H1 (cell line): ENCODE measurements around the gene MBNL2. TPM values are rescaled to one million over a fixed set of nuclear protein-coding genes. Genes with fewer than 3 reads are reported as not detected.

ENCODE experiments used
- CTCF ChIA-PET: fragments of 300-600 bp; sonication (Branson Sonifier 250); formaldehyde crosslinking; loops from one replicate; lab custom pipeline; 2021; ENCODE audit not compliant: partially characterized antibody; lab: Charles Lee
- POLR2A ChIA-PET: fragments of 300-600 bp; sonication (Branson Sonifier 250); formaldehyde crosslinking; loops from one replicate; lab custom pipeline; 2021; ENCODE audit warnings: inconsistent platforms; ENCODE audit not compliant: partially characterized antibody; lab: Charles Lee
- DNase-seq, 2 experiments: peaks; one replicate each; pipeline versions ENCODE4 v3.0.0 to v3.0.0-alpha.2; 2010 to 2022; ENCODE audit warnings: low spot score in 2 of 2, low read depth in 1 of 2, mixed read lengths in 1 of 2
- FAIRE-seq: peaks from 2 replicates; lab custom pipeline; 2011; peaks lifted over from hg19 to GRCh38; lab: Jason Lieb, UNC
- H2AFZ ChIP-seq: 2 replicates; pipeline ENCODE4 v1.8.1; 2012; ENCODE audit warnings: low read length, inconsistent platforms
- H2AK5ac ChIP-seq: 2 replicates; pipeline ENCODE4 v1.6.1; 2013; ENCODE audit warnings: low read depth, low read length
- H2BK120ac ChIP-seq: replicated peaks from 2 replicates; pipeline ENCODE3; 2013; ENCODE audit warnings: low read depth, low read length, inconsistent platforms
- H2BK12ac ChIP-seq: 2 replicates; pipeline ENCODE4 v1.6.1; 2013; ENCODE audit warnings: low read depth, low read length
- H2BK15ac ChIP-seq: 2 replicates; pipeline ENCODE4 v1.6.1; 2013; ENCODE audit warnings: low read length
- H2BK20ac ChIP-seq: 2 replicates; pipeline ENCODE4 v1.6.1; 2013; ENCODE audit warnings: low read length
- H2BK5ac ChIP-seq: 2 replicates; pipeline ENCODE4 v1.6.1; 2013; ENCODE audit warnings: low read depth, low read length
- H3K14ac ChIP-seq: 2 replicates; pipeline ENCODE4 v1.6.1; 2013; ENCODE audit warnings: inconsistent platforms; ENCODE audit not compliant: insufficient read length
- H3K18ac ChIP-seq: 2 replicates; pipeline ENCODE4 v1.6.1; 2013; ENCODE audit warnings: low read length; ENCODE audit errors: extremely low read depth
- H3K23ac ChIP-seq: 2 replicates; pipeline ENCODE4 v1.6.1; 2013; ENCODE audit warnings: inconsistent platforms; ENCODE audit not compliant: insufficient read length
- H3K23me2 ChIP-seq: 2 replicates; pipeline ENCODE4 v1.6.1; 2013; ENCODE audit warnings: low read depth, low read length
- H3K27ac ChIP-seq: 2 replicates; pipeline ENCODE4 v1.6.1; 2011; ENCODE audit warnings: low read depth, low read length, inconsistent platforms
- H3K27me3 ChIP-seq, 4 experiments: replicated peaks in 1 of 4; 1 replicate in 1 of 4; 2 replicates in 3 of 4; pipeline versions ENCODE4 v1.6.1 to v1.8.1; 2011 to 2013; ENCODE audit warnings: low read length in 3 of 4, mild to moderate bottlenecking in 3 of 4, inconsistent platforms in 2 of 4, mixed read lengths in 2 of 4, moderate library complexity in 1 of 4; ENCODE audit not compliant: control insufficient read depth in 3 of 4, insufficient read depth in 3 of 4; ENCODE audit errors: extremely low read depth in 1 of 4
- H3K36me3 ChIP-seq, 4 experiments: 2 replicates each; pipeline versions ENCODE4 v1.6.1 to v1.8.1; 2011 to 2013; ENCODE audit warnings: mild to moderate bottlenecking in 4 of 4, low read length in 3 of 4, moderate library complexity in 2 of 4, control low read depth in 1 of 4, inconsistent platforms in 1 of 4; ENCODE audit not compliant: insufficient read depth in 4 of 4, control insufficient read depth in 2 of 4
- H3K4ac ChIP-seq: replicated peaks from 2 replicates; pipeline ENCODE3; 2013; ENCODE audit warnings: low read length, low read depth, mixed read lengths, inconsistent platforms; ENCODE audit not compliant: insufficient read length
- H3K4me1 ChIP-seq, 4 experiments: replicated peaks in 1 of 4; 1 replicate in 1 of 4; 2 replicates in 3 of 4; pipeline versions ENCODE4 v1.6.1 to v1.8.1; 2011 to 2013; ENCODE audit warnings: low read length in 3 of 4, inconsistent platforms in 2 of 4, mixed read lengths in 1 of 4; ENCODE audit not compliant: insufficient read depth in 4 of 4, control insufficient read depth in 3 of 4
- H3K4me2 ChIP-seq, 2 experiments: 2 replicates each; pipeline versions ENCODE4 v1.6.1 to v1.8.1; 2011 to 2013; ENCODE audit warnings: low read depth in 2 of 2, low read length in 2 of 2, control low read depth in 1 of 2, inconsistent platforms in 1 of 2, mild to moderate bottlenecking in 1 of 2; ENCODE audit not compliant: insufficient read depth in 1 of 2
- H3K4me3 ChIP-seq, 4 experiments: fragments of 200-600, 300-600 bp in 1 of 4; sonication (generic), shearing (Covaris generic), sonication (Bioruptor Twin) in 1 of 4; 2 replicates each; pipeline versions ENCODE4 v1.5.1 to v1.8.1; 2011 to 2016; ENCODE audit warnings: low read length in 4 of 4, low read depth in 3 of 4, control low read depth in 2 of 4, inconsistent platforms in 2 of 4, mild to moderate bottlenecking in 2 of 4, mixed read lengths in 1 of 4, moderate library complexity in 1 of 4; ENCODE audit not compliant: insufficient read depth in 2 of 4; ENCODE audit errors: extremely low read depth in 1 of 4
- H3K56ac ChIP-seq: replicated peaks from 2 replicates; pipeline ENCODE3; 2013; ENCODE audit warnings: low read depth, mild to moderate bottlenecking, mixed read lengths, low read length, inconsistent platforms; ENCODE audit not compliant: insufficient read length
- H3K79me1 ChIP-seq: 2 replicates; pipeline ENCODE4 v1.6.1; 2013; ENCODE audit warnings: low read depth, low read length, control low read depth
- H3K79me2 ChIP-seq, 2 experiments: 2 replicates each; pipeline versions ENCODE4 v1.6.1 to v1.8.1; 2012 to 2013; ENCODE audit warnings: low read length in 2 of 2, mild to moderate bottlenecking in 2 of 2, inconsistent platforms in 1 of 2; ENCODE audit not compliant: insufficient read depth in 2 of 2, control insufficient read depth in 1 of 2
- H3K9ac ChIP-seq, 4 experiments: replicated peaks in 1 of 4; 1 replicate in 1 of 4; 2 replicates in 3 of 4; pipeline versions ENCODE4 v1.6.1 to v1.8.1; 2011 to 2013; ENCODE audit warnings: low read depth in 3 of 4, low read length in 3 of 4, control low read depth in 2 of 4, mild to moderate bottlenecking in 2 of 4, moderate library complexity in 2 of 4, inconsistent platforms in 1 of 4; ENCODE audit errors: extremely low read depth in 1 of 4
- H3K9me3 ChIP-seq, 2 experiments: 2 replicates each; pipeline versions ENCODE4 v1.6.1 to v1.8.1; 2012 to 2013; ENCODE audit warnings: mild to moderate bottlenecking in 2 of 2, moderate library complexity in 2 of 2, control low read depth in 1 of 2, inconsistent platforms in 1 of 2, low read depth in 1 of 2, low read length in 1 of 2, mixed read lengths in 1 of 2; ENCODE audit not compliant: insufficient read depth in 2 of 2
- H4K20me1 ChIP-seq, 2 experiments: replicated peaks in 1 of 2; 2 replicates each; pipeline versions ENCODE3 to v1.8.1; 2011 to 2013; ENCODE audit warnings: inconsistent platforms in 2 of 2, low read length in 2 of 2, mild to moderate bottlenecking in 1 of 2; ENCODE audit not compliant: insufficient read depth in 2 of 2, control insufficient read depth in 1 of 2
- H4K5ac ChIP-seq: 2 replicates; pipeline ENCODE4 v1.6.1; 2013; ENCODE audit warnings: low read length, low read depth, mixed read lengths, inconsistent platforms; ENCODE audit not compliant: insufficient read length
- H4K8ac ChIP-seq: 2 replicates; pipeline ENCODE4 v1.8.0; 2013; ENCODE audit warnings: mild to moderate bottlenecking, moderate library complexity, low read length, inconsistent platforms; ENCODE audit not compliant: insufficient read depth; ENCODE audit errors: extremely low read depth
- H4K91ac ChIP-seq: replicated peaks from 2 replicates; pipeline ENCODE3; 2013; ENCODE audit warnings: low read length, mixed read lengths, inconsistent platforms; ENCODE audit not compliant: insufficient read length
- CHD2 ChIP-seq: IDR thresholded peaks from 2 replicates; pipeline ENCODE4 v1.6.1; 2012; ENCODE audit warnings: low read length, improper control_type of control experiment
- EGR1 ChIP-seq: IDR thresholded peaks from 2 replicates; pipeline ENCODE4 v1.6.1; 2011; ENCODE audit warnings: low read depth, low read length, borderline replicate concordance
- EP300 ChIP-seq, 2 experiments: IDR thresholded peaks; 1 replicate in 1 of 2; 2 replicates in 1 of 2; pipeline ENCODE4 v1.6.1; 2011 to 2012; ENCODE audit warnings: low read depth in 2 of 2, low read length in 2 of 2, mild to moderate bottlenecking in 2 of 2, borderline replicate concordance in 1 of 2, inconsistent platforms in 1 of 2, moderate library complexity in 1 of 2
- FOSL1 ChIP-seq: IDR thresholded peaks from 2 replicates; pipeline ENCODE4 v1.6.1; 2011; ENCODE audit warnings: mild to moderate bottlenecking, low read depth, low read length, moderate library complexity; ENCODE audit not compliant: insufficient read depth
- KDM1A ChIP-seq: fragments of 200-600, 300-600 bp; sonication (generic); IDR thresholded peaks from 2 replicates; pipeline ENCODE4 v1.7.1; 2016; ENCODE audit warnings: mild to moderate bottlenecking, low read length, borderline replicate concordance
- RNF2 ChIP-seq: fragments of 200-900, 300-1000 bp; sonication (generic); IDR thresholded peaks from 2 replicates; pipeline ENCODE4 v1.7.1; 2016; ENCODE audit warnings: borderline replicate concordance, low read depth, mild to moderate bottlenecking, antibody characterized with exemption, low read length; ENCODE audit not compliant: poor library complexity, severe bottlenecking; ENCODE audit errors: missing control alignments
- SAP30 ChIP-seq: fragments of 300-600 bp; sonication (generic); IDR thresholded peaks from 2 replicates; pipeline ENCODE4 v1.7.1; 2012; ENCODE audit warnings: low read length, moderate library complexity, mild to moderate bottlenecking, inconsistent platforms; ENCODE audit not compliant: insufficient read depth, insufficient replicate concordance
- WGBS, 2 experiments: shearing (Covaris generic) in 1 of 2; methylation state at CpG; one replicate each; pipeline versions ENCODE4 v1.1.6 to v1.1.7; 2013 to 2015; ENCODE audit warnings: low lambda C conversion rate in 2 of 2, mixed read lengths in 2 of 2, inconsistent platforms in 1 of 2, low coverage in 1 of 2, missing lambda C conversion rate in 1 of 2; ENCODE audit not compliant: insufficient replicate concordance in 2 of 2, insufficient coverage in 1 of 2, insufficient read length in 1 of 2; ENCODE audit errors: extremely low coverage in 1 of 2, missing lambda C conversion rate in 1 of 2; 5-methylcytosine and 5-hydroxymethylcytosine counted together
- polyA plus RNA-seq, 7 experiments: library from polyadenylated mRNA; depleted of rRNA in 3 of 7; stranded (reverse) in 5 of 7; unstranded in 2 of 7; fragments of >200 nt in 5 of 7; fragments of 200-250 nt in 2 of 7; gene quantifications; 1 replicate in 5 of 7; 2 replicates in 1 of 7; 4 replicates in 1 of 7; pipeline versions ENCODE4 v1.2.1 to v1.2.3, GENCODE V29; 2011 to 2013; ENCODE audit warnings: missing spikeins in 2 of 7, mixed read lengths in 2 of 7
- total RNA-seq: library from RNA; stranded (reverse); fragmentation: NEBNext Ultra II Directional; extraction: Animal tissue kit (Norgen Biotek cat#: 25700); gene quantifications from 2 replicates; pipeline ENCODE4 v1.2.1, GENCODE V29; 2021
- TF ChIP-seq, protein P1 (sequence below): IDR thresholded peaks from 2 replicates; pipeline ENCODE4 v1.6.1; 2012; ENCODE audit warnings: inconsistent platforms

The MBNL2 gene
- total and polyA plus RNA-seq, 2 of the 8 experiments (the other 6 are each of a cell fraction or from before 2014, with no cell fraction given) = 1.0 to 2.6 TPM

DNA sequence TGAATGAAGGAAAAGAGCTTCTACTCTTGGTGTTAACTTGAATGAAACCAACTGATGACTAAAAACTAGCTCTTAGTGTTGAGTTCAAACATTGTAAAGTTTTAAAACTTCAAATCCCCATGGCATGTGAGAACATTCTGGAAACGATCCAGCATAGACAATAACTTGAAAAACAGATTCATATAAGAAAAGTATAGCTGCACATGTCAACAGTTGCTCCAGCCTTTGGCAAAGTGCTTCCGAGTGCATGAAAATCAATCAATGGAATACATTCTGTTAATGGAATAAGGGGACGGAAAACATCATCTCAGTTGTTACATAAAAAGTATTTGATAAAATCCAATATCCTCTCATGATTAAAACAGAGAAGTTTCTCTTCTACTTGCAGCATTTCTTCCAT, 89.8 kb downstream of the MBNL2 start:
- 84% methylated on average over 3 of the region's 3 CpGs; no CpG with 5 or more reads in 1 of the 2 experiments for WGBS, 2 experiments
- Histone ChIP-seq H3K9ac (no peak overlapping the region), H3K9me3 (no peaks in the 10 kb centered on the region), H3K79me2 (no peaks in the 10 kb centered on the region), H3K18ac (no peak overlapping the region), H3K4ac (no peak overlapping the region), H2AK5ac (no peak overlapping the region), H4K5ac (no peak overlapping the region), H3K4me3 (no peak overlapping the region), H3K27ac (no peak overlapping the region), H3K56ac (no peak overlapping the region), H2BK12ac (no peak overlapping the region), H4K20me1 (no peaks in the 10 kb centered on the region), H3K36me3 (no peaks in the 10 kb centered on the region), H3K23ac (no peak overlapping the region), H2BK20ac (no peak overlapping the region), H3K27me3 (no peaks in the 10 kb centered on the region), H3K23me2 (no peaks in the 10 kb centered on the region), H3K14ac (no peak overlapping the region), H2AFZ (no peak overlapping the region), H2BK5ac (no peak overlapping the region), H3K4me1 (peaks cover 0 to 6% (median 1%) of the 10 kb centered on the region in 4 experiments; a peak in 3 of 7 replicates), H3K4me2 (no peak overlapping the region), H2BK120ac (no peak overlapping the region), H4K91ac (no peak overlapping the region), H3K79me1 (no peaks in the 10 kb centered on the region; the same call in 1 of the 2 replicates), H2BK15ac (no peak overlapping the region), H4K8ac (no peak overlapping the region)
- CTCF ChIA-PET = no interaction called here
- FAIRE-seq (no peak), DNase-seq (no peak)
- TF ChIP-seq FOSL1 = no peak
- no peak for TF ChIP-seq EP300 (IDR thresholded peaks at IDR 0.05; ENCODE audit: borderline replicate concordance in 1 of 2, low read depth in 2 of 2, low read length in 2 of 2)
- TF ChIP-seq KDM1A = no peak
- no peak for TF ChIP-seq EGR1
- no peak for TF ChIP-seq RNF2
- TF ChIP-seq, protein P1, sequence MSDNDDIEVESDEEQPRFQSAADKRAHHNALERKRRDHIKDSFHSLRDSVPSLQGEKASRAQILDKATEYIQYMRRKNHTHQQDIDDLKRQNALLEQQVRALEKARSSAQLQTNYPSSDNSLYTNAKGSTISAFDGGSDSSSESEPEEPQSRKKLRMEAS = no peak
- no peak for TF ChIP-seq SAP30
- no peak for TF ChIP-seq CHD2
- POLR2A ChIA-PET = no interaction called here
